ENCODE data around the gene GRB10. TPM values are rescaled to one million over a fixed set of nuclear protein-coding genes. Genes with fewer than 3 reads are reported as not detected.

GRB10 gene
- total and polyA plus RNA-seq, 5 donors from 2014 or later: 0.25 to 2.3 TPM; not detected in 3

DNA sequence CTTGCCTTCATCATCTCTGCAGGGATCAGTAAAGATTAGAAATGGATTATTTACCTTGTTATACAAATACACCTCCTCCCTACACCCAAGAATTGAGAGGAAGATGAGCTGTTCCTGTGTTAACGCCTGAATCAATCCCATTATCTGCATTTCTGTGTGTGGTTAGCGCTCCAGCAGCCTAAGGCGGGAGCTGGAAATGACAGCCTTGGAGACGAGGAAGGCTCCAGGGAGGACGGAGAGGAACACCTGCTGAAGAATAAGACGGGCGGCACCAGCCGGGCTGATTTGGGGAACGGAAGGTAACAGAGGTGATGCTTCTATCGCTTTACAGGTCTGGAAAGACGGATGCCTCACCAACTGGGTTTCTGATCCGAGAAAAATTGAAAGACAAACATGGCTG is 183.3 kb downstream of the GRB10 start:
- no peak for ATAC-seq (ENCODE audit: low read depth in 2 of 2)
- Mint-ChIP-seq H3K27me3 (peaks cover 4% of the 10 kb centered on the region), H3K9me3 (no peaks in the 10 kb centered on the region), H3K4me3 (no peak overlapping the region), H3K36me3 (no peaks in the 10 kb centered on the region), H3K27ac (peak overlapping the region in 1 of 3 donors; percentile 53), H3K4me1 (peaks cover 2 to 25% (median 12%) of the 10 kb centered on the region in 4 donors)
- Histone ChIP-seq H3K4me1 (ENCODE audit: control insufficient read depth, insufficient read depth, low read length, poor library complexity, severe bottlenecking) (peaks cover 13% of the 10 kb centered on the region), H3K4me3 (ENCODE audit: low read depth, low read length) (no peak overlapping the region), H3K27ac (ENCODE audit: insufficient read depth, low read length, poor library complexity, severe bottlenecking) (no peak overlapping the region), H3K9me3 (ENCODE audit: control insufficient read depth in 2 of 2, low read length in 2 of 2) (no peaks in the 10 kb centered on the region), H3K36me3 (ENCODE audit: control insufficient read depth, insufficient read depth, low read length) (no peaks in the 10 kb centered on the region), H3K27me3 (ENCODE audit: control insufficient read depth, insufficient read depth, low read length) (no peaks in the 10 kb centered on the region)
- no peak for DNase-seq

DNA sequence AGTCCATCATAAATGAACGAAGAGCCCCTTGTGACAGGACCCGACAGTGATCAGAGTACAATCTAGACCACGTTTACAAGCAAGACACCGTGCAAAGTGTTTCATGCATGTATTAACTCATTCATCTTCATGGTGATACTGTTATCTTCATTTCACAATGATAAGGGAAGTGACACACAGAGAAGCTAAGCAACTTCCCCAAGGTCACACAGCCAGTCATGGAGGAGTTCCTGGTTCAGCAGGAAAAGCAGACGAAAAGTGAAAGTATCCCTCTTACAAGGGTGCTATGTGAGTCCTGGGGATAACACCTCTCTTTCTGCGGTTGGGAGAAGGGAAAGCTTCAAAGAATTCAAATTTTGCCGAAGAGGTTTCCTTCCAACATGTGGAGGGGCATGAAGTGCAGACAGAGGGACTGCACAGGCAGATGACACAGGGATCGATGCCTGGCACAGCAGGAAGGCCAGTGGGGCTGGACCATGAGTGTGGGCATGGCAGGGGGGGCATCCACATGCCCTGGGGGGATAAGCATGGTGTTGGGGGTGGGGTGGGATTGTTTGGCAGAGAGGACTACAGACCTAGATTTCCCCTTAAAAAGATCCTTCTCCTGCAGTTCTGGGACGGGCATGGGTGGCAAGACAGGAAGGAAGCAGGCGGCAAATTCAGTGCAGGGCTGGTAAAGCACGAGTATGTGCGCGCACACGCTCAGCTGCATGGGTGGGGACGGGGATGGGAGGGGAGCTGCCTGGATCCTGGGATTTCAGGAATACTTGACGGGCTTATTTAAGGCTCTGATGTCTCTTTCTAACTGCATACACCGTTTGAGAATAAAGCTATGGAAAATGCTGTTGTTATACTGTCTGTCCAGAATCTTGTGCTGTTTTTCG is 184.0 kb downstream of the GRB10 start:
- H3K27ac Mint-ChIP-seq: peak overlapping the region in 1 of 3 donors; percentile 34
- ATAC-seq (ENCODE audit: low read depth in 2 of 2) (no peak), DNase-seq (no peak)
- H3K4me1 ChIP-seq (ENCODE audit: control insufficient read depth, insufficient read depth, low read length, poor library complexity, severe bottlenecking): peaks cover 20% of the 10 kb centered on the region
- H3K27me3 Mint-ChIP-seq: peaks cover 4% of the 10 kb centered on the region
- H3K27ac ChIP-seq (ENCODE audit: insufficient read depth, low read length, poor library complexity, severe bottlenecking): no peak overlapping the region
- no peaks in the 10 kb centered on the region for H3K36me3 Mint-ChIP-seq
- H3K4me3 ChIP-seq (ENCODE audit: low read depth, low read length): no peak overlapping the region
- no peaks in the 10 kb centered on the region for H3K9me3 ChIP-seq (ENCODE audit: control insufficient read depth in 2 of 2, low read length in 2 of 2)
- H3K4me1 Mint-ChIP-seq: peaks cover 4 to 32% (median 16%) of the 10 kb centered on the region in 4 donors
- no peak overlapping the region for H3K4me3 Mint-ChIP-seq
- H3K36me3 ChIP-seq (ENCODE audit: control insufficient read depth, insufficient read depth, low read length): no peaks in the 10 kb centered on the region
- no peaks in the 10 kb centered on the region for H3K27me3 ChIP-seq (ENCODE audit: control insufficient read depth, insufficient read depth, low read length)
- H3K9me3 Mint-ChIP-seq: no peaks in the 10 kb centered on the region

DNA sequence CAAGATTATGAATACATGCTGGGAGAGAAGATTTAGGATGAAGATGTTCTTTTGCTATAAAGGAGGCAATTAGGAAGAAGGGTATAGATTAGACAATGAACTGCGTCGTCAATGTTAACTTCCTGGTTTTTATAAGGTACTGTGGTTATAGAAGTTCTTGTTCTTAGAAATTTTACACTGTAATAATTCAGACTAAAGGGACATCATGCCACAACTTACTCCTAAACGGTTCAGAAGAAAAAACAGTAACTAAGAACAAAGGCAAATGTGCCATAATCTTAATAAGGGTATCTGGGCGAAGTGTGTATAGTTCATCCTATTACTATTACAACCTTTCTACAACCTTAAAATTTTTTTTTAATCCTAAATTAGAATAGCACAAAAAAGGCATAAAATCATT is 186.2 kb downstream of the GRB10 start:
- no peaks in the 10 kb centered on the region for H3K36me3 Mint-ChIP-seq
- Histone ChIP-seq H3K9me3 (ENCODE audit: control insufficient read depth in 2 of 2, low read length in 2 of 2) (no peaks in the 10 kb centered on the region), H3K36me3 (ENCODE audit: control insufficient read depth, insufficient read depth, low read length) (no peaks in the 10 kb centered on the region), H3K27ac (ENCODE audit: insufficient read depth, low read length, poor library complexity, severe bottlenecking) (no peak overlapping the region), H3K4me1 (ENCODE audit: control insufficient read depth, insufficient read depth, low read length, poor library complexity, severe bottlenecking) (peaks cover 20% of the 10 kb centered on the region), H3K4me3 (ENCODE audit: low read depth, low read length) (no peak overlapping the region), H3K27me3 (ENCODE audit: control insufficient read depth, insufficient read depth, low read length) (no peaks in the 10 kb centered on the region)
- peak in 1 of 3 donors; percentile 43 for DNase-seq
- ATAC-seq (ENCODE audit: low read depth in 2 of 2): no peak
- no peak overlapping the region for H3K27ac Mint-ChIP-seq
- no peak overlapping the region for H3K4me3 Mint-ChIP-seq
- no peaks in the 10 kb centered on the region for H3K9me3 Mint-ChIP-seq
- H3K27me3 Mint-ChIP-seq: peaks cover 4% of the 10 kb centered on the region
- peaks cover 4 to 32% (median 16%) of the 10 kb centered on the region in 4 donors for H3K4me1 Mint-ChIP-seq

DNA sequence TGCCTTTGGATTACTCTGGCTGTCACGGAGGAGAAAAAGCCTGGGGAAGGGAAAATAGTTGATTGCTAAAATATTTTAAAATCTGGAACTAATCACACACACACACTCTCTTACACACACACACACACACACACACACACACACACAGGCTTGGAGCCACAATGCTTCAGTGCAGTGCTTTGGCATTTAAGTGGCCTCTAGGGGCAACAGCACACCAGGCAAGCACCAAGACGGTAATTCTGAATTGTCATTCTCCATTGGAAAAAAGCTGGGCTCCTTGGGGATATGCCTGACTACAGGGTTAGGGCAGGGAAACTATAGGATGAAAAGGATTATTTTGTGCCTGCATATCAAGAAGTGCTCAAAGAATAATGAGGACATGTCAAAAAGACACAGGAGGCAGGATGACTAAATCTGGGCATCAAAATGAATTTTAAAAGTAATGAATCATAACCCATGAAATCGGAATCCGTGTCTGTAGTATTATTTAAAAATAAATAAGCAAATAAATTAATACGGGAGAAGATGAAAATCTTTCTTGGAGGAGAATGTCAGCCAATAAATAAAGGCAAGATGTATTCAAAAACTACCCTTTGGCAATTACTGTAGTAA is 187.1 kb downstream of the GRB10 start:
- H3K4me1 ChIP-seq (ENCODE audit: control insufficient read depth, insufficient read depth, low read length, poor library complexity, severe bottlenecking): peaks cover 20% of the 10 kb centered on the region
- no peaks in the 10 kb centered on the region for H3K36me3 Mint-ChIP-seq
- H3K27me3 Mint-ChIP-seq: peaks cover 4% of the 10 kb centered on the region
- no peaks in the 10 kb centered on the region for H3K9me3 ChIP-seq (ENCODE audit: control insufficient read depth in 2 of 2, low read length in 2 of 2)
- DNase-seq: peak; percentile 7 to 71 (median 30)
- no peaks in the 10 kb centered on the region for H3K9me3 Mint-ChIP-seq
- peak overlapping the region in 2 of 3 donors; percentile 9 to 77 for H3K27ac Mint-ChIP-seq
- H3K36me3 ChIP-seq (ENCODE audit: control insufficient read depth, insufficient read depth, low read length): no peaks in the 10 kb centered on the region
- H3K4me1 Mint-ChIP-seq: peaks cover 2 to 32% (median 16%) of the 10 kb centered on the region in 4 donors
- H3K4me3 ChIP-seq (ENCODE audit: low read depth, low read length): no peak overlapping the region
- no peak overlapping the region for H3K27ac ChIP-seq (ENCODE audit: insufficient read depth, low read length, poor library complexity, severe bottlenecking)
- ATAC-seq (ENCODE audit: low read depth in 2 of 2): peak; percentile 40 to 61
- peak overlapping the region in 1 of 4 donors; percentile 50 for H3K4me3 Mint-ChIP-seq
- H3K27me3 ChIP-seq (ENCODE audit: control insufficient read depth, insufficient read depth, low read length): no peaks in the 10 kb centered on the region

DNA sequence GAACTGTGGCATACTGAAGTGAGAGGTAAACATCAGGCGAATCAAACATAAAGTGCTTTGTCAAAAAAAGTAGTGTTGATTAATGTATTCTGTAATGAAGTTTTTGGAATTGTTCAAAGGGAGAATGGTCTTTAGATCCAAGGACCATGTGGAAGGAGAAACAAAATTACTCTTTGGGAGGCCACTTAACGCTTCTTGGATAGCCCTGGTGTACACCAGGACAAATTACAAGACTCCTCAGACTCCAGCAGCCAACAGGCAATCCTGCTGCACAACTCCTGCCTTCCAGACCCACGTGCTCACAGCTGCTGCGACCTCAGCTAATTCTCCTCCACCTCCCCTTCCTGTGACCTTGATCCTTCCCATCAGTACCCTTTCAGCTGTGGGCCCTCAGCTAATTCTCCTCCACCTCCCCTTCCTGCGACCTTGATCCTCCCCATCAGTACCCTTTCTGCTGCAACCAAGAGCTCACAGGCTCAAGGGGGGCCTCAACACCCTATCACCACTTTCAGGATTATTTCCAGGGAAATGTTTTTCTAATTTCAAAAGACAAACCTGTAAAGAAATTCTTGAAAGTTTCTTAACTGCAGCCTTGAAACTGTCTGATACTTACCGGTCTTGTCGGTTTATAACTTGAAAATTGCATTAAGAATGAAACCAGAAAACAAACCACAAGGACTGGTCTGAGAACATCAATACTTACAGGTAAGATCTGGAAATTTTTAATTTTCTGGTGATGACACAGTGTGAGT is 187.8 kb downstream of the GRB10 start:
- Histone ChIP-seq H3K4me1 (ENCODE audit: control insufficient read depth, insufficient read depth, low read length, poor library complexity, severe bottlenecking) (peaks cover 20% of the 10 kb centered on the region), H3K9me3 (ENCODE audit: control insufficient read depth in 2 of 2, low read length in 2 of 2) (no peaks in the 10 kb centered on the region), H3K4me3 (ENCODE audit: low read depth, low read length) (no peak overlapping the region), H3K36me3 (ENCODE audit: control insufficient read depth, insufficient read depth, low read length) (no peaks in the 10 kb centered on the region), H3K27ac (ENCODE audit: insufficient read depth, low read length, poor library complexity, severe bottlenecking) (no peak overlapping the region), H3K27me3 (ENCODE audit: control insufficient read depth, insufficient read depth, low read length) (no peaks in the 10 kb centered on the region)
- DNase-seq (peak in 1 of 3 donors; percentile 54), ATAC-seq (ENCODE audit: low read depth in 2 of 2) (no peak)
- Mint-ChIP-seq H3K36me3 (no peaks in the 10 kb centered on the region), H3K4me3 (peak overlapping the region in 1 of 4 donors; percentile 23), H3K4me1 (peaks cover 2 to 32% (median 16%) of the 10 kb centered on the region in 4 donors), H3K9me3 (no peaks in the 10 kb centered on the region), H3K27me3 (peaks cover 4% of the 10 kb centered on the region), H3K27ac (peak overlapping the region; percentile 56 to 89 (median 86))

DNA sequence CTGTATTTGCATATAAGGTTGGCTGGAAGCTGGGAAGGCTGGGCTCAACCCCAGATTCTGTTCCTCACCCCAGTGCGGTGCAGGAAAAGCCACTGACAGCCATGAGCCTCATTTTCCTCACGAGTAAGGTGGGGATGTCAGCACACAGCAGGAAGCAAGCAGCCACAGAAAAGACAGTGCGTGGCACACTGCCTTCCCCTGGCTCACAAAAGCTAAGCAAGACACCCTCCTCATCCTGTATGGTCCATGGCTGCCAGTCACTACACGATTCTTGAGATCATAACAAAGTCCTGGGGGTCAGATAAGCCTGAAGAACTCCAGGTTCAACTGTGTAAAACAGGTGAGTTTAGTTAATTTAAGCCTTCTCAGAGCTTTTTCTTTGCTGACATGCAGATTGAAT is 188.6 kb downstream of the GRB10 start:
- Histone ChIP-seq H3K27me3 (ENCODE audit: control insufficient read depth, insufficient read depth, low read length) (no peaks in the 10 kb centered on the region), H3K4me1 (ENCODE audit: control insufficient read depth, insufficient read depth, low read length, poor library complexity, severe bottlenecking) (peaks cover 20% of the 10 kb centered on the region), H3K4me3 (ENCODE audit: low read depth, low read length) (no peak overlapping the region), H3K36me3 (ENCODE audit: control insufficient read depth, insufficient read depth, low read length) (no peaks in the 10 kb centered on the region), H3K9me3 (ENCODE audit: control insufficient read depth in 2 of 2, low read length in 2 of 2) (no peaks in the 10 kb centered on the region), H3K27ac (ENCODE audit: insufficient read depth, low read length, poor library complexity, severe bottlenecking) (no peak overlapping the region)
- Mint-ChIP-seq H3K27ac (peak overlapping the region in 2 of 3 donors; percentile 56 to 62), H3K36me3 (no peaks in the 10 kb centered on the region), H3K4me3 (peak overlapping the region in 1 of 4 donors; percentile 54), H3K4me1 (peaks cover 2 to 32% (median 16%) of the 10 kb centered on the region in 4 donors), H3K27me3 (peaks cover 4% of the 10 kb centered on the region), H3K9me3 (no peaks in the 10 kb centered on the region)
- ATAC-seq (ENCODE audit: low read depth in 2 of 2) (peak in 1 of 2 donors; percentile 53), DNase-seq (peak in 1 of 3 donors; percentile 58)

DNA sequence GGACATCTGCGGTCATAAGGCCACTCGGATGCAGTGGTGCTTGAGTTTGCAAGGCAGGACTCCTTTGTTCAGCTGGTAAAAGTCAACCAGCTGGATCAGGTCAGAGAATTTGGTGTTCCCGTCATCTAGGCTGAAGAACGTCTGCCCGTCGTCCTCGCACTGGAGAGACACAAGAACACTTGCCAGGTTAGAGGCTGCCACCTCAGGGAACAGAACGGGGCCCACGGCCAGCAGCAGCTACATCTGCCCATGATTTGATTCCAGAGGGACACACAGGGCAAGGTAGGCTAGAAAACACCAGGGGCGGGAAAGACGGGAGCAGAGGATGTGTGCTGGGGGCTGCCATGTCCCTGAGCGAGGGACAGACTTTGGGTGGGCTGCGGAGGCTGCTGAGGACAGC is 189.8 kb downstream of the GRB10 start:
- H3K36me3 Mint-ChIP-seq: no peaks in the 10 kb centered on the region
- DNase-seq (no peak), ATAC-seq (ENCODE audit: low read depth in 2 of 2) (no peak)
- Histone ChIP-seq H3K36me3 (ENCODE audit: control insufficient read depth, insufficient read depth, low read length) (no peaks in the 10 kb centered on the region), H3K4me1 (ENCODE audit: control insufficient read depth, insufficient read depth, low read length, poor library complexity, severe bottlenecking) (peaks cover 20% of the 10 kb centered on the region), H3K4me3 (ENCODE audit: low read depth, low read length) (no peak overlapping the region), H3K27me3 (ENCODE audit: control insufficient read depth, insufficient read depth, low read length) (no peaks in the 10 kb centered on the region), H3K9me3 (ENCODE audit: control insufficient read depth in 2 of 2, low read length in 2 of 2) (no peaks in the 10 kb centered on the region), H3K27ac (ENCODE audit: insufficient read depth, low read length, poor library complexity, severe bottlenecking) (no peak overlapping the region)
- H3K4me3 Mint-ChIP-seq: no peak overlapping the region
- no peak overlapping the region for H3K27ac Mint-ChIP-seq
- H3K9me3 Mint-ChIP-seq: peaks cover 0 to 2% (median 0%) of the 10 kb centered on the region in 7 donors
- peaks cover 2 to 33% (median 16%) of the 10 kb centered on the region in 4 donors for H3K4me1 Mint-ChIP-seq
- H3K27me3 Mint-ChIP-seq: peaks cover 6% of the 10 kb centered on the region
